ENCODE results near the gene DMC1.

DNA sequence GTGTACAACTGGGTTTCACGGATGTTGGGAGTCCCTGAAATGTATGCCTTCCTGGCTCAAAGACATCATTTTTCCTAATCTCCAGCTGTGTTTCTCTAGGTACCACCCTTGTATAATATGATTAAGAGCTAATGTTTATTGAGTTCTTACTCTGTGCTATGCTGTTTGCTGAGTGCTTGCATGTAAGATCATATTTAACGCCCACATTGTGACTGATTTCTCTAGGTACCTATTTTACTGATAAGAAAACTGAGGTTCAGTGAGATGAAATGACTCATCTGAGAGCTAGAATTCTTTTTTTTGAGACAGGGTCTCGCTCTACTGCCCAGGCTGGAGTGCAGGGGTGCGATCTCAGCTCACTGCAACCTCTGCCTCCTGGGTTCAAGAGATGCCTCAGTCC, 43.6 kb upstream of the DMC1 start:
- TF ChIP-seq ARNTL (CRISPR knock-in tag; IDR thresholded peaks at IDR 0.05; ENCODE audit: borderline replicate concordance, low read depth) (no peak), ZFP3 (CRISPR knock-in tag; IDR thresholded peaks at IDR 0.05) (no peak)
- TF ChIP-seq, protein P1, sequence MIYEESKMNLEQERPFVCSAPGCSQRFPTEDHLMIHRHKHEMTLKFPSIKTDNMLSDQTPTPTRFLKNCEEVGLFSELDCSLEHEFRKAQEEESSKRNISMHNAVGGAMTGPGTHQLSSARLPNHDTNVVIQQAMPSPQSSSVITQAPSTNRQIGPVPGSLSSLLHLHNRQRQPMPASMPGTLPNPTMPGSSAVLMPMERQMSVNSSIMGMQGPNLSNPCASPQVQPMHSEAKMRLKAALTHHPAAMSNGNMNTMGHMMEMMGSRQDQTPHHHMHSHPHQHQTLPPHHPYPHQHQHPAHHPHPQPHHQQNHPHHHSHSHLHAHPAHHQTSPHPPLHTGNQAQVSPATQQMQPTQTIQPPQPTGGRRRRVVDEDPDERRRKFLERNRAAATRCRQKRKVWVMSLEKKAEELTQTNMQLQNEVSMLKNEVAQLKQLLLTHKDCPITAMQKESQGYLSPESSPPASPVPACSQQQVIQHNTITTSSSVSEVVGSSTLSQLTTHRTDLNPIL (CRISPR knock-in tag; IDR thresholded peaks at IDR 0.05; ENCODE audit: low read depth): no peak
